ENCODE results near the gene TSPAN4. TPM values are rescaled to one million over a fixed set of nuclear protein-coding genes. Genes with fewer than 3 reads are reported as not detected.
A peak's percentile ranks its signal among the peaks of the same experiment; 100 is the strongest.

Gene TSPAN4
- total and polyA plus RNA-seq, 9 of the 15 experiments (the other 6 are each of a cell fraction or from before 2014, with no cell fraction given) = 0.07 to 31.0 (median 15.7) TPM

- TF ChIP-seq E4F1 (CRISPR knock-in tag; IDR thresholded peaks at IDR 0.05; ENCODE audit: borderline replicate concordance) (no peak), HOXB6 (CRISPR knock-in tag; IDR thresholded peaks at IDR 0.05; ENCODE audit: borderline replicate concordance) (no peak), ESRRB (CRISPR knock-in tag; IDR thresholded peaks at IDR 0.05; ENCODE audit: borderline replicate concordance) (no peak), NCOA6 (IDR thresholded peaks at IDR 0.05) (no peak), SIN3A (IDR thresholded peaks at IDR 0.05; ENCODE audit: borderline replicate concordance in 2 of 2, control insufficient read depth in 1 of 2, low read depth in 2 of 2, low read length in 2 of 2) (no peak), SMARCE1 (IDR thresholded peaks at IDR 0.05) (peak; percentile 38; the same call in 1 of the 2 replicates), CHAMP1 (IDR thresholded peaks at IDR 0.05) (no peak), HNRNPK (IDR thresholded peaks at IDR 0.05; ENCODE audit: low read depth, low read length, poor library complexity, severe bottlenecking) (no peak), LCOR (CRISPR knock-in tag; IDR thresholded peaks at IDR 0.05) (no peak), DPF2 (IDR thresholded peaks at IDR 0.05) (no peak), ZNF133 (CRISPR knock-in tag; IDR thresholded peaks at IDR 0.05) (no peak), SETDB1 (IDR thresholded peaks at IDR 0.05; ENCODE audit: low read length) (no peak)
- TF ChIP-seq, protein P1, sequence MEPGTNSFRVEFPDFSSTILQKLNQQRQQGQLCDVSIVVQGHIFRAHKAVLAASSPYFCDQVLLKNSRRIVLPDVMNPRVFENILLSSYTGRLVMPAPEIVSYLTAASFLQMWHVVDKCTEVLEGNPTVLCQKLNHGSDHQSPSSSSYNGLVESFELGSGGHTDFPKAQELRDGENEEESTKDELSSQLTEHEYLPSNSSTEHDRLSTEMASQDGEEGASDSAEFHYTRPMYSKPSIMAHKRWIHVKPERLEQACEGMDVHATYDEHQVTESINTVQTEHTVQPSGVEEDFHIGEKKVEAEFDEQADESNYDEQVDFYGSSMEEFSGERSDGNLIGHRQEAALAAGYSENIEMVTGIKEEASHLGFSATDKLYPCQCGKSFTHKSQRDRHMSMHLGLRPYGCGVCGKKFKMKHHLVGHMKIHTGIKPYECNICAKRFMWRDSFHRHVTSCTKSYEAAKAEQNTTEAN (CRISPR knock-in tag; IDR thresholded peaks at IDR 0.05) = no peak
- TF ChIP-seq, protein P2, sequence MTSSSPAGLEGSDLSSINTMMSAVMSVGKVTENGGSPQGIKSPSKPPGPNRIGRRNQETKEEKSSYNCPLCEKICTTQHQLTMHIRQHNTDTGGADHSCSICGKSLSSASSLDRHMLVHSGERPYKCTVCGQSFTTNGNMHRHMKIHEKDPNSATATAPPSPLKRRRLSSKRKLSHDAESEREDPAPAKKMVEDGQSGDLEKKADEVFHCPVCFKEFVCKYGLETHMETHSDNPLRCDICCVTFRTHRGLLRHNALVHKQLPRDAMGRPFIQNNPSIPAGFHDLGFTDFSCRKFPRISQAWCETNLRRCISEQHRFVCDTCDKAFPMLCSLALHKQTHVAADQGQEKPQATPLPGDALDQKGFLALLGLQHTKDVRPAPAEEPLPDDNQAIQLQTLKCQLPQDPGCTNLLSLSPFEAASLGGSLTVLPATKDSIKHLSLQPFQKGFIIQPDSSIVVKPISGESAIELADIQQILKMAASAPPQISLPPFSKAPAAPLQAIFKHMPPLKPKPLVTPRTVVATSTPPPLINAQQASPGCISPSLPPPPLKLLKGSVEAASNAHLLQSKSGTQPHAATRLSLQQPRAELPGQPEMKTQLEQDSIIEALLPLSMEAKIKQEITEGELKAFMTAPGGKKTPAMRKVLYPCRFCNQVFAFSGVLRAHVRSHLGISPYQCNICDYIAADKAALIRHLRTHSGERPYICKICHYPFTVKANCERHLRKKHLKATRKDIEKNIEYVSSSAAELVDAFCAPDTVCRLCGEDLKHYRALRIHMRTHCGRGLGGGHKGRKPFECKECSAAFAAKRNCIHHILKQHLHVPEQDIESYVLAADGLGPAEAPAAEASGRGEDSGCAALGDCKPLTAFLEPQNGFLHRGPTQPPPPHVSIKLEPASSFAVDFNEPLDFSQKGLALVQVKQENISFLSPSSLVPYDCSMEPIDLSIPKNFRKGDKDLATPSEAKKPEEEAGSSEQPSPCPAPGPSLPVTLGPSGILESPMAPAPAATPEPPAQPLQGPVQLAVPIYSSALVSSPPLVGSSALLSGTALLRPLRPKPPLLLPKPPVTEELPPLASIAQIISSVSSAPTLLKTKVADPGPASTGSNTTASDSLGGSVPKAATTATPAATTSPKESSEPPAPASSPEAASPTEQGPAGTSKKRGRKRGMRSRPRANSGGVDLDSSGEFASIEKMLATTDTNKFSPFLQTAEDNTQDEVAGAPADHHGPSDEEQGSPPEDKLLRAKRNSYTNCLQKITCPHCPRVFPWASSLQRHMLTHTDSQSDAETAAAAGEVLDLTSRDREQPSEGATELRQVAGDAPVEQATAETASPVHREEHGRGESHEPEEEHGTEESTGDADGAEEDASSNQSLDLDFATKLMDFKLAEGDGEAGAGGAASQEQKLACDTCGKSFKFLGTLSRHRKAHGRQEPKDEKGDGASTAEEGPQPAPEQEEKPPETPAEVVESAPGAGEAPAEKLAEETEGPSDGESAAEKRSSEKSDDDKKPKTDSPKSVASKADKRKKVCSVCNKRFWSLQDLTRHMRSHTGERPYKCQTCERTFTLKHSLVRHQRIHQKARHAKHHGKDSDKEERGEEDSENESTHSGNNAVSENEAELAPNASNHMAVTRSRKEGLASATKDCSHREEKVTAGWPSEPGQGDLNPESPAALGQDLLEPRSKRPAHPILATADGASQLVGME (CRISPR knock-in tag; IDR thresholded peaks at IDR 0.05) = 0 out of 2 replicates have a peak, but pooled peaks have one; percentile 12
Observed at GRCh38 chr11:827146-827896, 15.3 kb upstream of the TSPAN4 start (continued).

Measured in K562 (cell line).